ENCODE results near the gene MLXIP. TPM values are rescaled to one million over a fixed set of nuclear protein-coding genes. Genes with fewer than 3 reads are reported as not detected.
"Not testable (repeated sequence)": the region's sequence is repeated elsewhere in the genome, so short reads cannot be mapped to it uniquely, and the experiment has no call there.

Gene MLXIP, protein sequence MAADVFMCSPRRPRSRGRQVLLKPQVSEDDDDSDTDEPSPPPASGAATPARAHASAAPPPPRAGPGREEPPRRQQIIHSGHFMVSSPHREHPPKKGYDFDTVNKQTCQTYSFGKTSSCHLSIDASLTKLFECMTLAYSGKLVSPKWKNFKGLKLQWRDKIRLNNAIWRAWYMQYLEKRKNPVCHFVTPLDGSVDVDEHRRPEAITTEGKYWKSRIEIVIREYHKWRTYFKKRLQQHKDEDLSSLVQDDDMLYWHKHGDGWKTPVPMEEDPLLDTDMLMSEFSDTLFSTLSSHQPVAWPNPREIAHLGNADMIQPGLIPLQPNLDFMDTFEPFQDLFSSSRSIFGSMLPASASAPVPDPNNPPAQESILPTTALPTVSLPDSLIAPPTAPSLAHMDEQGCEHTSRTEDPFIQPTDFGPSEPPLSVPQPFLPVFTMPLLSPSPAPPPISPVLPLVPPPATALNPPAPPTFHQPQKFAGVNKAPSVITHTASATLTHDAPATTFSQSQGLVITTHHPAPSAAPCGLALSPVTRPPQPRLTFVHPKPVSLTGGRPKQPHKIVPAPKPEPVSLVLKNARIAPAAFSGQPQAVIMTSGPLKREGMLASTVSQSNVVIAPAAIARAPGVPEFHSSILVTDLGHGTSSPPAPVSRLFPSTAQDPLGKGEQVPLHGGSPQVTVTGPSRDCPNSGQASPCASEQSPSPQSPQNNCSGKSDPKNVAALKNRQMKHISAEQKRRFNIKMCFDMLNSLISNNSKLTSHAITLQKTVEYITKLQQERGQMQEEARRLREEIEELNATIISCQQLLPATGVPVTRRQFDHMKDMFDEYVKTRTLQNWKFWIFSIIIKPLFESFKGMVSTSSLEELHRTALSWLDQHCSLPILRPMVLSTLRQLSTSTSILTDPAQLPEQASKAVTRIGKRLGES
- total RNA-seq (2014; rRNA removed; shearing (Covaris generic)) = 3.2 and 7.7 TPM in 2 replicates

GRCh38 chr12:122078141-122079032 is at the start of gene MLXIP:
Gene MLXIP (plus strand): TSS chr12:122078756. CDS start chr12:122078854, 98 bp downstream.
- DNase-seq (ENCODE audit: low read depth) = peak; percentile 85

DNA sequence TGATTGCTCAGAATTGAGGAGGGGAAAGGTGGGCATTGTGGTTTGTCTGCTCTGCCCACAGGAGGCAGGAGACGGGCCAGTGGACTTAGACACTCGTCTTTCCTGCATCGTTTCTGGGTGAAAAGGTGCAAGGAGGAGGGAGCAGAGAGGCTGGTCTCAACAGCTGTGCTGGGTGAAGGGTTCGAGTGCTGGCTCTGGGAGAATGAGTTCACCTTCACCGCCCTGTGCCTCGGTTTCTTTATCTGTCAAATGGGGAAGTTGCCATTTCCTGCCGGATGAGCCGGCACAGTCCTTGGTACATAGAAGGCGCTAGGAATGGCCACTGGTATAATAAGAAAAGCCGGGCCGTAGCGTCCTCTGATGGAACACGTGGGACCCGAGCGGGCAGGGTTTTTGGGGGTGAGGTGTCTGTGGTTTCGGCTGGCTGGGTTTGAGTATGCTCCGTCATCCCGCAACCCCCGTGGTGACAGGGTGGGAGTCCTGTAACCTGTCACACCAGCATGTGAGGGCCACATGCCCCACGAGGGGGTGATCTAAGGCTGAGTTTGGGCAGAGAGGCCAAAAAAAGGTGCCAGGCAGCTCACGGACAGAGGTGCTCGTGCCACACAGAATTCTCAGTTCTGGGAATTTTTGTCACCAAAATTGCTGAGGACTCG is 49.5 kb upstream of the MLXIP start:
- DNase-seq (ENCODE audit: low read depth) = no peak

DNA sequence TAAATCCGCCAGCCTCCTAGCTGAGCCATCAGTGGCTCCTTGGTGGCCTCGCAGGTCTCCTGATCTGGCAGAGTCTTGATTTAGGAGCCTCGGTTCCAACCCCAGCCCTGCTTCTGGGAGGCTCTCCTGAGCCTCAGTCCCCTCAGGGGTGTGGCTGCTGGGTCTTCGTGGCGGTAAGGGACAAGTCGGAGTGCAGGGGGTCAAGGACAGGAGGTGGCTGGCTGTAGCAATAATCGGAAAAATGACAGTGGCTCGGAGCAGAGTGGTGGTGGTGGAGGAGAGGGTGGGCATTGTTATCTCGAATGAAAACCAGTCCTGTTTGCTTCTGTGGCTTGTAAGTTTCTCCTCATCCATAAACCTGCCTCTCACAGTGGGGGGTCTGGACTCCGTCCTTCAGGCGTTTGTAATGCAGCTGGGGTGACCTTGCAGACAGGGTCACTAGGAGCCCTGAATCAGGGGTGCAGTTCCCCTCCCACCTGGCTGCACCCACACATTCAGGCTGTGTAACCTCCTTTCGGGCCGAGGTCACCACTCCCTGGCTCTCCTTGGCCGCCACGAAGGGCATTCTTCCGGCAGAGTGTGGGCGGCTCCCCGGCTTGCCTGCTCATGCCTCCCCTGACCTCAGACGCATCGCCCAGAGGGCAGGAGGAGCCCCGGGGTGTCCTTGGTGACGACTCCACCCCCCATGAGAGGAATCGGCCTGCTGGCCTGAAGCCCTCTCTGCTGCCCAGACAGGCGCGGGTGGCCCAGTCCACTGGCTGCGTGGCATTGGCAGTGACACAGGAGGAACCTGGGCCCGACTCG is 48.7 kb upstream of the MLXIP start:
- peak; percentile 25 for DNase-seq (ENCODE audit: low read depth)

- no peak for DNase-seq (ENCODE audit: low read depth)
Observed at GRCh38 chr12:122030424-122031035, 48.0 kb upstream of the MLXIP start.

GRCh38 chr12:122031342-122032216 is 47.0 kb upstream of the MLXIP start:
- DNase-seq (ENCODE audit: low read depth) = peak; percentile 14

- DNase-seq (ENCODE audit: low read depth) = no peak
Observed at GRCh38 chr12:122032580-122032979, 46.0 kb upstream of the MLXIP start.

DNA sequence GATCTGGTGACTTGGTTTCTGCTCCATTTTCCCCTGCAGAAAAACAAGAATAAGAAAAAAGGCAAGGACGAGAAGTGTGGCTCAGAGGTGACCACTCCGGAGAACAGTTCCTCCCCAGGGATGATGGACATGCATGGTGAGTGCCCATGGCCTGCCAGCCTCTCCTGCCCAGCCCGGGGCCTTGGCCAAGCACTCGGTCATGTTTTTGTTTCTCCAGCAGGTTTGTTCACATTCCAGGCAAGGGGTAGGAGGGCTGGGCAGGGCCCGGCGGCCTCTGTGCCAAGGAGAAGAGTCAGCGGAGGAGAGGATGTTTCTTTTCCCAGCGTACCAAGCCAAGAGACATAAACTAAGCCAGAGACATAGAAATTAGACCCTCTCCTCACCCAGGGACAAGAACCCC is 43.3 kb upstream of the MLXIP start:
- DNase-seq (ENCODE audit: low read depth) = no peak

GRCh38 chr12:122036153-122036552 is 42.4 kb upstream of the MLXIP start:
- DNase-seq (ENCODE audit: low read depth) = no peak

- DNase-seq (ENCODE audit: low read depth) = no peak
Observed at GRCh38 chr12:122040579-122041386, 37.8 kb upstream of the MLXIP start.

DNA sequence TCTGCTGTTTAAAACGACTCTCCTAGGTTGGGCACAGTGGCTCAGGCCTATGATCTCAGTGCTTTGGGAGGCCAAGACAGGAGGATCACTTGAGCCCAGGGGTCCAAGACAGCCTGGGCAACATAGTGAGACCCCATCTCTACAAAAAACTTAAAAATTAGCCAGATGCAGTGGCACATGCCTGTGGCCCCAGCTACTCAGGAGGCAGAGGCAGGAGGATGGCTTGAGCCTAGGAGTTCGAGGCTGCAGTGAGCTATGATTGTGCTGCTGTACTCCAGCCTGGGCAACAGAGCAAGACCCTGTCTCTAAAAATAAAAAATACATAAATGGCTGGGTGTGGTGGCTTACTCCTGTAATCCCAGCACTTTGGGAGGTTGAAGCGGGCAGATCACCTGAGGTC is 37.1 kb upstream of the MLXIP start:
- DNase-seq (ENCODE audit: low read depth) = not testable (repeated sequence)

GRCh38 chr12:122042910-122043309 is 35.6 kb upstream of the MLXIP start:
- no peak for DNase-seq (ENCODE audit: low read depth)

GRCh38 chr12:122043476-122043875 is 35.1 kb upstream of the MLXIP start:
- DNase-seq (ENCODE audit: low read depth) = no peak

GRCh38 chr12:122045262-122045661 is 33.3 kb upstream of the MLXIP start:
- no peak for DNase-seq (ENCODE audit: low read depth)

- no peak for DNase-seq (ENCODE audit: low read depth)
Observed at GRCh38 chr12:122046145-122046544, 32.4 kb upstream of the MLXIP start.

DNA sequence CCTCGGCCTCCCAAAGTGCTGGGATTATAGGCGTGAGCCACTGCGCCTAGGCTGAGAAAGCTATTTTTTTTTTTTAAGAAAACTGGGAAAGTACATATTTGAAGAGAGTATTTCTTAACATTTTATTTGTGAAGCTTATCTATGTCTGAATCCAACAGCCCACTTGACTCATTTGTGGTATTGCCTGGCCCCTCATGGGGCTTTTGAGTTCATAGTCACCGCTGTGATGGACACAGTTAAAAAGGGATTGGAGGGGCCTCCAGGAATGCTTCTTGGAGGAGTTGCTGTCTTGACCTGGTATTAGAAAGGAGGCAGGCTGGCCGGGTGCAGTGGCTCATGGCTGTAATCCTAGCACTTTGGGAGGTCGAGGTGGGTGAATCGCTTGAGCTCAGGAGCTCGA is 30.4 kb upstream of the MLXIP start:
- no peak for DNase-seq (ENCODE audit: low read depth)

GRCh38 chr12:122049827-122050226 is 28.7 kb upstream of the MLXIP start:
- no peak for DNase-seq (ENCODE audit: low read depth)

- DNase-seq (ENCODE audit: low read depth) = no peak
Observed at GRCh38 chr12:122050706-122051105, 27.9 kb upstream of the MLXIP start.
